Measurements from ENCODE around the gene UBE2G1.

- TF ChIP-seq CTCF (IDR thresholded peaks at IDR 0.05) (no peak), EHF (CRISPR knock-in tag; IDR thresholded peaks at IDR 0.05) (no peak)
Measured at GRCh38 chr17:4381690-4382671, 15.5 kb upstream of the UBE2G1 start.
